IPS DF 4.7 (cell line): Measurements from ENCODE around the gene TOMM20.
"Not testable (repeated sequence)": the region's sequence is repeated elsewhere in the genome, so short reads cannot be mapped to it uniquely, and the experiment has no call there.

Experiments used
- DNase-seq: peaks from one replicate; pipeline ENCODE4 v3.0.0-alpha.2; 2013; ENCODE audit warnings: low spot score; ENCODE audit errors: extremely low read depth

Gene TOMM20

DNA sequence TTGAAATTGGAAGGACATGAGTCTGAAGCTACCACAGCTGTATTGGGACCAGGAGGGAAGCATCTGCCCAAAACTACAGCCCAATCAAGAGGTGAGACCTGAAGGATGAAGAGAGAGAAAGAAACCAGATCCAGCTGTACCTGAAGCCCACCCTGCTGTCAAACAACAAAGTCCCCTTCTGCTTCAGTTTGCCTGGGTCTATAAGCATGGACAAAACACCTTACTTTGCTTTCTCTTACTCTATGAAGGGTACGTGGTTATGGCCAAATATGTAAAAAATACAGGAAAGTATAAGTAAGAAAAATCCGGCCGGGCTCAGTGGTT, 26.4 kb downstream of the TOMM20 start:
- DNase-seq = no peak

GRCh38 chr1:235101558-235102258, 26.9 kb downstream of the TOMM20 start:
- no peak for DNase-seq

- no peak for DNase-seq
Observed at GRCh38 chr1:235100194-235100772, 28.4 kb downstream of the TOMM20 start.

DNA sequence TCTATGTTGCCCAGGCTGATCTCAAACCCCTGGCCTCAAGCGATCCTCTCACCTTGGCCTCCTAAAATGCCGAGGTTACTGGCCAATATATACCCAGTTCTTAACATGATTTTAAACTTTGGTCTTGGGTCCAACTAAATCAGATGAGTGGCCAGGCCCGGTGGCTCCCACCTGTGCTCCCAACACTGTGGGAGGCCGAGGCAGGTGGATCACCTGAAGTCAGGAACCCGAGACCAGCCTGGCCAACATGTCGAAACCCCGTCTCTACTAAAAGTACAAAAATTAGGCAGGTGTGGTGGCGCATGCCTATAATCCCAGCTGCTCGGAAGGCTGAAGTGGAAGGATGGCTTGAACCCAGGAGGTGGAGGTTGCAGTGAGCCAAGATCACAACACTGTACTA, 29.6 kb downstream of the TOMM20 start:
- no peak for DNase-seq

DNA sequence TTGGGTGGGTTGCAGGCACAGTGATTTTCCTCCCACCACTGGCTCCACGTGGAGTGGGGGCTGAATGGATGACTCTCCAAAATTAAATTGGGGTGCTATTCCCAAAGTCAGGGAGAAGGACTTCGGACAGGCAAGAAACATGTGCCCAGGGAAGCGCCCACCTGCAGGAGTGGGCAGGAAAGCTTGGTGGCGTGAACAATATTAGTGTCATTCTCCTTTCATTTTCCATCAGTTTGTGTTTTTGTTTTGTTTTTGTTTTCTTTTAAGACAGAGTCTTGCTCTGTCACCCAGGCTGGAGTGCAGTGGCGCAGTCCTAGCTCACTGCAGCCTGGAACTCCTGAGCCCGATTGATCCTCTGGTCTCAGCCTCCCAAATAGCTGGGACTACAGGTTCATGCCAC, 30.1 kb downstream of the TOMM20 start:
- no peak for DNase-seq

GRCh38 chr1:235097501-235097900, 31.1 kb downstream of the TOMM20 start:
- not testable (repeated sequence) for DNase-seq

GRCh38 chr1:235095938-235096562, 32.6 kb downstream of the TOMM20 start:
- no peak for DNase-seq

DNA sequence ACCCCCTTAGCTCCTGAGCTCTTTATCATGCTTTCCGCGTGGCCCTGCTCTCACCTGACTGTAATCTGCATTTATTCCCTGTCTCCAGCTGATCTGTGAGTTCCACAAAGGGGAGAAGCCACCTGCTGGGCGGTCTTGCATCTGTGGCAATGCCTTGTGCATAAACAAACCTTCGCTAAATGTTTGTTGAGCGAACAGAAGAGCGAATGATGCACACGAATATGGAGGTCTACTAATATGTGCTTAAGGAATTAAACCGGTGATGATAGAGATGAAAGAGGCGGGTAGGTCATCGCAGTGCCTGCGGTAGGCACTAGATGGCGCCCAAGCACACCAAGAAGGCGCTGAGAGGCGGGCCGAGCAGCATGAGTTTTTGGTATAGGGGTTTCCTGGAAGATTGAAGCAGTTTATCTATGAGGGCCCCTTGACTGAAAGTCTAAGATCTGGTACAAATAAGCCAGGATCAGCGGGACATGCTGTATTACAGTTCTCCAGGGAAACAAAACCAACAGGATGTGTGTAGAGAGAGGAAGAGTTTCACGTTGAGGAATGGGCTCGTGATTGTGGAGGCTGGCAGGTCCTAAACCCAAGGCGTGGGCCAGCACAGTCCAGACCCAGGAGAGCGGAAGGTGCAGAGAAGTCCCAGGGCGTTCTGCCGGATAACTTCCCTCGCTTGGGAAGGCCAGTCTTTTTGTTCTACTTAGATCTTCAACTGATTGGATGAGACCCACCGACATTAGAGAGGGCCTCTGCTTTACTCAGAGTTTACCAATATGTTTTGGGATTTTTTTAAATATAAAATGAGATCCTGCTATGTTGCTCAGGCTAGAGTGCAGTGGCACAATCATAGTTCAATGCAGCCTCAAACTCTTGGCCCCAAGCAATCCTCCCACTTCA, 34.7 kb downstream of the TOMM20 start:
- DNase-seq = no peak

DNA sequence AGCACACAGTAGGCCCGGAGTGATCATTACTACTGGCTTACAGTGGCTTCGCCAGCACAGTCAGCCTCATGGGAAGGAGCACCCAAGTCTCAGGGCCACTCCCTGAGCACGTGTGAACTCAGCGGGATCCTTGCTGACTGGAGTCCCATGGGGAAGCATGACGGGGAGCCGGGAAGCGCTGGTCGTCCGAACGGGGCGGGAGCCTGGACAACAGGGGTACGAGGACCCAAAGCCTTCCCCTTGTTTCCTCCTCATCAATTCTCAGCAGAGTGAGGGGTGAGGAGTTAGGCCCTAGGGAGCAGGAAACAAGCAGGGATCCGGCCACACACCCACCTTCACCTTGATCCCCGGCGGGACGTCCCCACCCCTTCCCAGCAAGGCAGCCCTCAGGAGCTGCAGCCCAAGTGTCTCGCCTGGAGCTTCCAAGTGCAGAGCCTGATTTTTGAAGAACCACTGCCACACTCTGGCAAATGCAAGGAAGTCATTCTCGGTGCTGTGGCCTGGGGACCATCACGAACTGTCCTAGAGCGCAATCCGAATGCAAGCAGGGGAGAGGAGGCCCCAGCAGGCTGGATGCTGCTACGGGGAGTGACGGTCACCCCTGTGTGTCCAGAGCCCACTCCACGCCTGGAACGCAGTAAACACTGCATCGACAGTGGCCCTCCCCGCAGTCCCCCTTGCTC, 35.5 kb downstream of the TOMM20 start:
- DNase-seq = peak; percentile 80

DNA sequence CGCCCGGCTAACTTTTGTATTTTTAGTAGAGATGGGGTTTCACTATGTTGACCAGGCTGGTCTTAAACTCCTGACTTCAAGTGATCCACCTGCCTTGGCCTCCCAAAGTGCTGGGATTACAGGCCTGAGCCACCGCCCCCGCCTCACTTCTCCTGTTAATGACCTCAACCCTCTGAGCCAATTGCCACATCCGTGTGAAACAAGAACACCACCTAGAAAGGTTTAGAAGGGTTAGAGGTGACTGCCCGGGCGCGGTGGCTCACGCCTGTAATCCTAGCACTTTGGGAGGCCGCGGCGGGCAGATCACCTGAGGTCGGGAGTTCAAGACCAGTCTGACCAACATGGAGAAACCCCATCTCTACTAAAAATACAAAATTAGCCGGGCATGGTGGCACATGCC, 36.2 kb downstream of the TOMM20 start:
- DNase-seq = not testable (repeated sequence)

- not testable (repeated sequence) for DNase-seq
Observed at GRCh38 chr1:235092045-235092406, 36.6 kb downstream of the TOMM20 start.

DNA sequence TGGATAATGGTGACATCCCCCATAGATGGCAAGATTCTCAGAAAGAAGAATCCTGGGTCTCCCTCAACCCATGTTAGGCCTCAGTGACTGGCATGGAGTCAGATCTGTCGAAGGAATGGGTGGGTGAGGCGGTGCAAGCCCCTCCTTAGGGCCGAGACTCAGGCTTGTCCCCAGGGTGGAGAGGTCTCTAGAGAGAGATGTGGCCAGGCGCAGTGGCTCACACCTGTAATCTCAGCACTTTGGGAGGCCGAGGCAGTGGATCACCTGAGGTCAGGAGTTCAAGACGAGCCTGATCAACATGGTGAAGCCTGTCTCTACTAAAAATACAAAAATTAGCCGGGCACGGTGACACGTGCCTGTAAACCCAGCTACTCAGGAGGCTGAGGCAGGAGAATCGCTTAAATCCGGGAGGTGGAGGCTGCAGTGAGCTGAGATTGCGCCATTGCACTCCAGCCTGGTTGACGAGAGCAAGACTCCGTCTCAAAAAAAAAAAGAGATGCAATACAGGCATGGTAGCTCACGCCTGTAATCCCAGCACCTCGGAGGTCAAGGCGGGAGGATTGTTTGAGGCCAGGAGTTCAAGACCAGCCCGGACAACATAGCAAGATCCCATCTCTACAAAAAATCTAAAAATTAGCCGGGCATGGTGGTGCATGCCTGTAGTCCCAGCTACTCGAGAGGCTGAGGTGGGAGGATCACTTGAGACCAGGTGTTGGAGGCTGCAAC, 37.2 kb downstream of the TOMM20 start:
- not testable (repeated sequence) for DNase-seq

DNA sequence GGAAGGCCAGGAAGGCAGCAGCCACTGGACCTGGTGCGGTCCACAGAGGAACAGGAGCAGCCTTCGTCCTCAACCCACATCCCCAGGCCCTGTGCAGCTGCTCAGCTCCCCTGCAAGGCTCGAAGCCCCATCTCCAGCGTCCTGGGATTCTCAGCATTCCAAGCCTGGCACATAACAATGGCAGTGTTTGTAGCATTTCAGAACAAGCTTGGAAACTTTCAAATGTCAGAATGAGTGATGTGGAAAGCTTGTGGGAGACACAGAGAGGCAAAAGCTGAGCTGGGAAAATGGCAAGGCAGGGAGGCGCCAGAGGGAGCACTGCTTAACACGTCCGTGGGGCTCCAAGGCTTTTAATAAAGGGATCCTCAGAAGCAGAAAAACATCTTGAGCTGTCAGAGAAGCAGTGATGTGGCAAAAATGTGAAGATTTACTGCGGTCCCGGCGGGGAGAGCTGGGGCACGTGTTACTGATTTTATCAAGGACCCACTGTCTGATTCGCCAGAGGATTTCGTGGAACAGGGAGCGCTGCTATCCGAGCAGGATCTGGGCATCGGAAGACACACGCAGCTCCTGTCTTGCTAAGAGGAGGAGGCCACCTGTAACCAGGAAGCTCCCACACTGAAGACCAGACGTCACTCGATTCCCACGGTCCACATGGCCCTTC, 38.1 kb downstream of the TOMM20 start:
- DNase-seq = peak; percentile 74

DNA sequence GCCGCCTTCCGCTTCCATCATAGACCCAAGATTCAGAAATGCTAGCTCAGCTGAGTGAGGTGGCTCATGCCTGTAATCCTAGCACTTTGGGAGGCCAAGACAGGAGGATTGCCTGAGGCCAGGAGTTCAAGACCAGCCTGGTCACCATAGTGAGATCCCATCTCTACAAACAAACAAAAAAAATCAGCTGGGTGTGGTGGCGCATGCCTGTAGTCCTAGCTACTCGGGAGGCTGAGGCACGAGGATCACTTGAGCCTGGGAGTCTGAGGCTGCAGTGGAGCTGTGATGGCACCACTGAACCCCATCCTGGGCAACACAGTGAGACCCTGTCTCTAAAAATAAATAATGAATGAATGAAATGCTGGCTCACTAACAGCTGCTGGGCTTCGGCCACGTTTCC, 39.7 kb downstream of the TOMM20 start:
- DNase-seq = no peak

GRCh38 chr1:235088430-235088829, 40.2 kb downstream of the TOMM20 start:
- no peak for DNase-seq

- no peak for DNase-seq
Observed at GRCh38 chr1:235087906-235088305, 40.7 kb downstream of the TOMM20 start.

DNA sequence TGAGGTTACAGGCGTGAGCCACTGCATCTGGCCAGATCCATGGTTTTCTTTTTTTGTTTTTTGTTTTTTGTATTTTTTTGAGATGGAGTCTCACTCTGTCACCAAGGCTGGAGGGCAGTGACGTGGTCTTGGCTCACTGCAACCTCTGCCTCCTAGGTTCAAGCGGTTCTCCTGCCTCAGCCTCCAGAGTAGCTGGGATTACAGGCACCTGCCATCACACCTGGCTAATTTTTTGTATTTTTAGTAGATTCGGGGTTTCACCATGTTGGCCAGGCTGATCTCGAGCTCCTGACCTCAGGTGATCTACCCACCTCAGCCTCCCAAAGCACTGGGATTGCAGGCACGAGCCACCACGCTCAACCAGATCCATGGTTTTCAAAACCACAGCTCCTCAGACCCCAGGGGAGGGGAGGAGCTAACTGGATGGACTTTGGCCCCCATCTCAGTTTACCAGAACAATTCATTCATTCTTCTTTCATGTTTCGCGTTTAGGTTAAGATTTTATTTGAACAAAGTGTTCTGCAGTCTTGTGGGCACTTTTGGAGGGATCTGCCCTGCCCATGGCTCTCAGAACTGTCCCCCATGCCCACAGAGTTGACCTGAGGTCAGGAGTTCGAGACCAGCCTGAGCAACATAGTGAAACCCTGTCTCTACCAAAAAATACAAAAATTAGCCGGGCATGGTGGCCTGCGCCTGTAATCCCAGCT, 43.1 kb downstream of the TOMM20 start:
- not testable (repeated sequence) for DNase-seq

DNA sequence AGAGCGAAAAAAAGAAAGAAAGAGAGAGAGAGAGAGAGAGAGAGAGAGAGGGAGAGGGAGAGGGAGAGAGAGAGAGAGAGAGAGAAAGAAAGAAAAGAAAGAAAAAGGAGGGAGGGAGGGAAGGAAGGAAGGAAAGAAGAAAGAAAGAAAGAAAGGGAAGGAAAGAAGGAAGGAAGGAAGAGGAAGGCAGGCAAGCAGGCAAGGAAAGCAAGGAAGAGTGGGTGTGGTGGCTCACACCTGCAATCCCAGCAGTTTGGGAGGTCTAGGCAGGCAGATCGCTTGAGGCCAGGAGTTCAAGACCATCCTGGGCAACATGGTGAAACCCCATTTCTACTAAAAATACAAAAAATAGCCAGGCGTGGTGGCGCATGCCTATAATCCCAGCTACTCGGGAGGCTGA, 47.8 kb downstream of the TOMM20 start:
- DNase-seq = not testable (repeated sequence)

GRCh38 chr1:235080297-235080657, 48.4 kb downstream of the TOMM20 start:
- not testable (repeated sequence) for DNase-seq
